DOHH2 (cell line): ENCODE results near the gene CRYBG3.

Experiments
- CTCF ChIP-seq: fragments of 200-600 bp; sonication (generic); IDR thresholded peaks from one replicate; pipeline ENCODE4 v1.5.1; 2014; ENCODE audit warnings: antibody characterized with exemption, mild to moderate bottlenecking, low read depth, low read length; ENCODE audit not compliant: poor library complexity, severe bottlenecking
- EZH2phosphoT487 ChIP-seq: fragments of 200-600 bp; sonication (generic); IDR thresholded peaks from 2 replicates; pipeline ENCODE4 v1.6.1; 2017; ENCODE audit warnings: borderline replicate concordance, mild to moderate bottlenecking, antibody characterized with exemption, low read length, moderate library complexity, mixed read lengths

- TF ChIP-seq CTCF (no peak), EZH2phosphoT487 (no peak)
These were observed 131.1 kb downstream of the CRYBG3 start for GRCh38 chr3:97952872-97953271.
